ENCODE measurements around the gene SPTBN4.

The SPTBN4 gene

DNA sequence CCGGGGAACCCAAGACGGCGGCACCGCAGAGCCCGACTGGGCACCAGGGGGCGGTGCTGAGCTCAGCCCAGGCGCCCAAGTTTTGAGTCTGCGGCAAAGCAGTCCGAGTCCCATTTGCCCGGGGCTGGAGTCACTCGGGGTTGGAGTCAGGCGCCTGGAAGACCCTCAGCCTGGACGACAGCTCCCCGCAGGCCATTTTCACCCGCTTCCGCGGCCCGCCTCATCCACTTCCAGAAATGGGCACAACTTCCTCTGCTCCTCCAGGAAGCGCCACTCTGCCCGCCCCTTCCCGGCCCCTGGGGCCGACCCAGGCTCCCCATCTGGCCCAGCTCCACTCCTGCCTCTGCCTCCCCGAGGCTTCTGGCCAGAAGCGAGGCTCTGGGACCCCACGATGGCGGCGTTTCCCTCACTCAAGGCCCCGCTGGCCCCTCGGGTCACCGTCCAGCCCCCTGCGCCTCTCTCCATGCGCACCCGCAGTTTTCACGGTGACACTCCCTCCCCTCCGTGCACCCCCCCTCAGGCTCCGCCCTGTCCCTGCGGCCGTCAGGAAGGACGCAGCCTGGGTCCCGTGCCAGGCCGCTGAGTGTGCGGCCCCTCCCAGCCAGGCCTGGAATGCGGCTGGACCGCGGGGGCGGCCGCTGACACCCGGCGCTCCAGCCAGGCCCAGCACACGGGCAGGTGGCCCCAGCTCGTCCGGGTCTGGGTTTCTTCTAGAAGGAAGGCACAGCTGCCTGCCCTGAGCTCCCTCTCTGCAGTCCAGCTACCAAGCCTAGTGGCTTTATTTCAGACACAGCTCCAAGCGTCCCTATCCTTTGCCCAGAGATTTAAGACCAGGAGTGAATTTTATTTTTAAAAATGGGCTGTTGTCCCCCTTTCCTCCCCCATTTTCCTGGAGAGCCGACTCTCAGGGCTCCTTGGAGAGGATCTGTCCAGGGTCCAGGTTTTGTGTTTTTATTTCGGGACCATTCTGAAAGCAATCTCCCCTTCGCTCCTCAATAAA is 45.7 kb upstream of the SPTBN4 start:
- Histone ChIP-seq H3K4me3 (replicated peaks; ENCODE audit: insufficient read depth, low read length) (peak overlapping the region; percentile 71), H3K27me3 (ENCODE audit: insufficient read depth, poor library complexity, severe bottlenecking) (no peaks in the 10 kb centered on the region), H3K27ac (replicated peaks) (peak overlapping the region; percentile 84)
- peak in 1 of 2 experiments; percentile 83 for DNase-seq (ENCODE audit: low read depth in 1 of 2, low spot score in 1 of 2)
- TF ChIP-seq SPI1 (IDR thresholded peaks at IDR 0.05; ENCODE audit: borderline replicate concordance, low read depth) (no peak), GABPA (IDR thresholded peaks at IDR 0.05; ENCODE audit: low read depth) (no peak), POLR2AphosphoS5 (IDR thresholded peaks at IDR 0.05; ENCODE audit: low read depth) (peak; percentile 73)
- TF ChIP-seq, protein P1, sequence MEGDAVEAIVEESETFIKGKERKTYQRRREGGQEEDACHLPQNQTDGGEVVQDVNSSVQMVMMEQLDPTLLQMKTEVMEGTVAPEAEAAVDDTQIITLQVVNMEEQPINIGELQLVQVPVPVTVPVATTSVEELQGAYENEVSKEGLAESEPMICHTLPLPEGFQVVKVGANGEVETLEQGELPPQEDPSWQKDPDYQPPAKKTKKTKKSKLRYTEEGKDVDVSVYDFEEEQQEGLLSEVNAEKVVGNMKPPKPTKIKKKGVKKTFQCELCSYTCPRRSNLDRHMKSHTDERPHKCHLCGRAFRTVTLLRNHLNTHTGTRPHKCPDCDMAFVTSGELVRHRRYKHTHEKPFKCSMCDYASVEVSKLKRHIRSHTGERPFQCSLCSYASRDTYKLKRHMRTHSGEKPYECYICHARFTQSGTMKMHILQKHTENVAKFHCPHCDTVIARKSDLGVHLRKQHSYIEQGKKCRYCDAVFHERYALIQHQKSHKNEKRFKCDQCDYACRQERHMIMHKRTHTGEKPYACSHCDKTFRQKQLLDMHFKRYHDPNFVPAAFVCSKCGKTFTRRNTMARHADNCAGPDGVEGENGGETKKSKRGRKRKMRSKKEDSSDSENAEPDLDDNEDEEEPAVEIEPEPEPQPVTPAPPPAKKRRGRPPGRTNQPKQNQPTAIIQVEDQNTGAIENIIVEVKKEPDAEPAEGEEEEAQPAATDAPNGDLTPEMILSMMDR (IDR thresholded peaks at IDR 0.05; ENCODE audit: insufficient read depth, low read length), result peak; percentile 73
- TF ChIP-seq, protein P2, sequence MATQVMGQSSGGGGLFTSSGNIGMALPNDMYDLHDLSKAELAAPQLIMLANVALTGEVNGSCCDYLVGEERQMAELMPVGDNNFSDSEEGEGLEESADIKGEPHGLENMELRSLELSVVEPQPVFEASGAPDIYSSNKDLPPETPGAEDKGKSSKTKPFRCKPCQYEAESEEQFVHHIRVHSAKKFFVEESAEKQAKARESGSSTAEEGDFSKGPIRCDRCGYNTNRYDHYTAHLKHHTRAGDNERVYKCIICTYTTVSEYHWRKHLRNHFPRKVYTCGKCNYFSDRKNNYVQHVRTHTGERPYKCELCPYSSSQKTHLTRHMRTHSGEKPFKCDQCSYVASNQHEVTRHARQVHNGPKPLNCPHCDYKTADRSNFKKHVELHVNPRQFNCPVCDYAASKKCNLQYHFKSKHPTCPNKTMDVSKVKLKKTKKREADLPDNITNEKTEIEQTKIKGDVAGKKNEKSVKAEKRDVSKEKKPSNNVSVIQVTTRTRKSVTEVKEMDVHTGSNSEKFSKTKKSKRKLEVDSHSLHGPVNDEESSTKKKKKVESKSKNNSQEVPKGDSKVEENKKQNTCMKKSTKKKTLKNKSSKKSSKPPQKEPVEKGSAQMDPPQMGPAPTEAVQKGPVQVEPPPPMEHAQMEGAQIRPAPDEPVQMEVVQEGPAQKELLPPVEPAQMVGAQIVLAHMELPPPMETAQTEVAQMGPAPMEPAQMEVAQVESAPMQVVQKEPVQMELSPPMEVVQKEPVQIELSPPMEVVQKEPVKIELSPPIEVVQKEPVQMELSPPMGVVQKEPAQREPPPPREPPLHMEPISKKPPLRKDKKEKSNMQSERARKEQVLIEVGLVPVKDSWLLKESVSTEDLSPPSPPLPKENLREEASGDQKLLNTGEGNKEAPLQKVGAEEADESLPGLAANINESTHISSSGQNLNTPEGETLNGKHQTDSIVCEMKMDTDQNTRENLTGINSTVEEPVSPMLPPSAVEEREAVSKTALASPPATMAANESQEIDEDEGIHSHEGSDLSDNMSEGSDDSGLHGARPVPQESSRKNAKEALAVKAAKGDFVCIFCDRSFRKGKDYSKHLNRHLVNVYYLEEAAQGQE (IDR thresholded peaks at IDR 0.05; ENCODE audit: insufficient replicate concordance, low read depth), result peak; percentile 13

DNA sequence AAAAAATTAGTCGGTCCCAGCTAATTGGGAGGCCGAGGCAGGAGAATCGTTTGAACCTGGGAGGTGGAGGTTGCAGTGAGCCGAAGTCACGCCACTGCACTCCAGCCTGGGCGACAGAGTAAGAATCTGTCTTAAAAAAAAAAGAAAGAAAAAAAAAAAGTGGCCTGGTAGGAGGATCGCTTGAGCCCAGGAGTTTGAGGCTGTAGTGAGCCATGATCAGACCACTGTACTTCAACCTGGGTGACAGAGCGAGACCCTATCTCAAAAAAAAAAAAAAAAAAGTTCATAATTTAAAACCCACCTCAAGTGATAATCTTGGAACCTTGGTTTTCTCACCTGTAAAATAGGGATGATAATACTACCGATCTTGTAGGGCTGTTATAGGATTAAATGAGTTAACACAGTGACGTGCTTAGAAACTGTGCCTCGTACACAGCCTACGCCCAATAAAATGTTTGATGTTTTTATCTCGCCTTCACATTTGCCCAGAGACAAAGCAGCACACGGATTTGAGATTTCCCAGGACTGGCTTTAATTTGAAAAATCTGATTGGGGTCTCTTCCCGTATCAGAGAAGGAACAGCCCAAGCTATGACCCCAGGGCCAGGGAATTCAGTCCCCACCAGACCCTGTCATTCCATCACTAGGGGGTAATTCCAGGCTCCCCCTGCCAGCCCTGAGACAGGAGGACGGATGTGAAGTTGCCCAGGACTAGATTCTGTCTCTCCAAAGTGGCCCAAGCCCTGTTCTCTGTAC is 44.6 kb upstream of the SPTBN4 start:
- Histone ChIP-seq H3K27me3 (ENCODE audit: insufficient read depth, poor library complexity, severe bottlenecking) (no peaks in the 10 kb centered on the region), H3K27ac (replicated peaks) (no peak overlapping the region), H3K4me3 (replicated peaks; ENCODE audit: insufficient read depth, low read length) (no peak overlapping the region)
- DNase-seq (ENCODE audit: low read depth in 1 of 2, low spot score in 1 of 2), result no peak
- no peak for TF ChIP-seq GABPA (IDR thresholded peaks at IDR 0.05; ENCODE audit: low read depth)
- TF ChIP-seq, protein P2 (IDR thresholded peaks at IDR 0.05; ENCODE audit: insufficient replicate concordance, low read depth), result no peak
- TF ChIP-seq, protein P1 (IDR thresholded peaks at IDR 0.05; ENCODE audit: insufficient read depth, low read length), result no peak
- TF ChIP-seq POLR2AphosphoS5 (IDR thresholded peaks at IDR 0.05; ENCODE audit: low read depth), result no peak
- TF ChIP-seq SPI1 (IDR thresholded peaks at IDR 0.05; ENCODE audit: borderline replicate concordance, low read depth), result no peak

DNA sequence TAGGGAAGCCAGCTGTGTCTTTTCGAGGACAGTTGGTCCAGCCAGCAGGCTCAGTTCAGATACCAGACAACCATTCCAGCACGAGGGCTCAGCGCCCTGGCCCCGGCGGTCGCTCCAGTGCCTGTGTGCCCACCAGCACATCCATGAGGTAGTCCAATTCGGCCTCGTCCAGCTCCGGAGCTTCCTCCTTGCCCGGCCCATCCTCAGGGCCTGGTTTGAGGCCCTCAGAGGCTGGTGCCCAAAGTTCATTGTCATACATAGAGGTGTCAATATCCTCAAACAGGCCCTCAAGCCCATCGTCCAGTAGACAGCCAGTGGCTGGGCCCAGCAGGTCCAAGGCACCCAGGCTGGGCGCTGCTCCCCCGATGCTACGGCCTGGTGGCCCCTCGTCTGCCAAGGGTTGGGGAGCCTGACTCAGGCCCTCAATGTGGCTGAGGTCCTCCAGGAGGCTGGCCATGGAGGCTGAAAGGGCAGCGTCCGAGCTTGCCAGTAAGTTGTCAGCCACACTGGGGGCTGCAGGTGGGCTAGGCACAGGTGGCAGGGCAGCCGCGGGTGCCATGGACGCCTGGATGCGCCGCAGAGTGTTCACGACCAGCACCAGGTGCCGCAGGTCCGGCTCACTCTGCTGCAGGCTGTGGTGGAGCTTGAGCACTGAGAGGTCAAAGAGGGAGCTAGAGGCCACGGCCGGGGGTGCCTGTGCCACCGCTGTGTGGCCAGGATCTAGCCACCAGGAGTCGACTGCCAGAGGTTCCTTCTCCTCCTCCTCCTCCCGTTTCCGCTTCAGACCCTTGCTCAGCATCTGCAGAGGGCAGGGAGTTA is 43.8 kb upstream of the SPTBN4 start:
- DNase-seq (ENCODE audit: low read depth in 1 of 2, low spot score in 1 of 2), result no peak
- H3K4me3 ChIP-seq (replicated peaks; ENCODE audit: insufficient read depth, low read length), result no peak overlapping the region
- TF ChIP-seq POLR2AphosphoS5 (IDR thresholded peaks at IDR 0.05; ENCODE audit: low read depth) (no peak), SPI1 (IDR thresholded peaks at IDR 0.05; ENCODE audit: borderline replicate concordance, low read depth) (no peak), GABPA (IDR thresholded peaks at IDR 0.05; ENCODE audit: low read depth) (no peak)
- TF ChIP-seq, protein P1 (IDR thresholded peaks at IDR 0.05; ENCODE audit: insufficient read depth, low read length), result no peak
- TF ChIP-seq, protein P2 (IDR thresholded peaks at IDR 0.05; ENCODE audit: insufficient replicate concordance, low read depth), result no peak
- H3K27me3 ChIP-seq (ENCODE audit: insufficient read depth, poor library complexity, severe bottlenecking), result no peaks in the 10 kb centered on the region
- no peak overlapping the region for H3K27ac ChIP-seq (replicated peaks)
